ENCODE measurements around the gene LYRM2.
"Not testable (repeated sequence)": the region's sequence is repeated elsewhere in the genome, so short reads cannot be mapped to it uniquely, and the experiment has no call there.

LYRM2 gene

DNA sequence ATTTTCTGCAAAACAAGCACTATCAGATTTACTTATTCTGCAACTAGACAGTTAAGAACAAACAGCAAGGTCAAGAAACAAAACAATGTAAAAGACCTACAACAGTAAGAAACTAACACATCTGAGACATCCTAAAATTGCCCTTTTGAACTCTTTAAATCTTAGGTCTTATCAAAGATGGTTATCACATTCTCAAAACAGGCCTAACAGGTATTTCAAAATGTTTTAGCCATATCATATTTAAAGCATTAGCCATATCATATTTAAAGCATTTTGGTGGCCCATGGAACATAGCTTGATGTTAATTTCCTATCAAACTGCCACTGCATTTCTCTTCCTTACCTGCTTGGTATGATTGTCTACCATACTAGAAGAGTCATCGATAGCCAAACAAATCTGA, 11.1 kb upstream of the LYRM2 start:
- DNase-seq (ENCODE audit: low read depth): no peak
- TF ChIP-seq, protein P1, sequence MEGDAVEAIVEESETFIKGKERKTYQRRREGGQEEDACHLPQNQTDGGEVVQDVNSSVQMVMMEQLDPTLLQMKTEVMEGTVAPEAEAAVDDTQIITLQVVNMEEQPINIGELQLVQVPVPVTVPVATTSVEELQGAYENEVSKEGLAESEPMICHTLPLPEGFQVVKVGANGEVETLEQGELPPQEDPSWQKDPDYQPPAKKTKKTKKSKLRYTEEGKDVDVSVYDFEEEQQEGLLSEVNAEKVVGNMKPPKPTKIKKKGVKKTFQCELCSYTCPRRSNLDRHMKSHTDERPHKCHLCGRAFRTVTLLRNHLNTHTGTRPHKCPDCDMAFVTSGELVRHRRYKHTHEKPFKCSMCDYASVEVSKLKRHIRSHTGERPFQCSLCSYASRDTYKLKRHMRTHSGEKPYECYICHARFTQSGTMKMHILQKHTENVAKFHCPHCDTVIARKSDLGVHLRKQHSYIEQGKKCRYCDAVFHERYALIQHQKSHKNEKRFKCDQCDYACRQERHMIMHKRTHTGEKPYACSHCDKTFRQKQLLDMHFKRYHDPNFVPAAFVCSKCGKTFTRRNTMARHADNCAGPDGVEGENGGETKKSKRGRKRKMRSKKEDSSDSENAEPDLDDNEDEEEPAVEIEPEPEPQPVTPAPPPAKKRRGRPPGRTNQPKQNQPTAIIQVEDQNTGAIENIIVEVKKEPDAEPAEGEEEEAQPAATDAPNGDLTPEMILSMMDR (conservative IDR thresholded peaks at IDR 0.05; ENCODE audit: low read length): no peak
- H3K4me3 ChIP-seq (ENCODE audit: low read length): no peak overlapping the region

DNA sequence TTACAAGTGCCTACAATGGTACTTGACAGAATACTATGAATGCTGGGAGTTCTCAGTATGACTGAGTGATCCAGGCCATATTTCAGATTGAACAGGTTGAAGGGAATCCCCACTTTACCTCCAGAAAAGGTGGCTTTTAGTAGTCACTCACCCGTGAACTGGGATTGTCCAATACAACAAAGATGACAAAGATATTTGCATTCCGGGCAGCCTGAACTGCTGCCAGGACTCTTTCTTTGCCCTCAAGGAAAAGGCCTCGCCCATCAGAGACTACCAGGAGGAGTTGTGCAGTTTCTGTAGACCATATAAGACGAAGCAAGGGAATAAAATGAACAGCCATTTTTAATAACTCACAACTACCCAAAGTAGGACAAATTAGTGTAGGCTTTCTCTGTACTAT, 6.3 kb upstream of the LYRM2 start:
- no peak for DNase-seq (ENCODE audit: low read depth)
- H3K4me3 ChIP-seq (ENCODE audit: low read length): no peak overlapping the region
- TF ChIP-seq, protein P1 (conservative IDR thresholded peaks at IDR 0.05; ENCODE audit: low read length): no peak

DNA sequence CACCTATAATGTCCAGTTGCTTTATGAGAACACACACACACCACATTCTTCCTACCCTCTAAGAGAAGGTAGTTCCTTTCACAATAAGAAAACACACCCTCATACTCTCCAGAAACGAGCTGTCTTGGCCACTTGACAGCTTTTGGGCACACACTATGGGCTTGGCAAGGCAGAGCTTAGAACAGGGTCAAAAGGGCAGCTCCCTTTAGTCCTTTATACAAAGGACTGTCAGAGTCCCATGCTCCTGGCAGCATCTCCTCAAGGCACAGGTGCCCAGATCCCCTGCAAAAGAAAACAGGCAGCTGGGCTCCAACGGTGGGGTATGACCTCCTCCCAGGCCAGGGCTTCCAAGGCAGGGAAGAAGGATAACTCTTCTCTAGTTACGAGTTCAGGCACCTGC, 4.9 kb upstream of the LYRM2 start:
- no peak overlapping the region for H3K4me3 ChIP-seq (ENCODE audit: low read length)
- no peak for DNase-seq (ENCODE audit: low read depth)
- TF ChIP-seq, protein P1 (conservative IDR thresholded peaks at IDR 0.05; ENCODE audit: low read length): no peak

DNA sequence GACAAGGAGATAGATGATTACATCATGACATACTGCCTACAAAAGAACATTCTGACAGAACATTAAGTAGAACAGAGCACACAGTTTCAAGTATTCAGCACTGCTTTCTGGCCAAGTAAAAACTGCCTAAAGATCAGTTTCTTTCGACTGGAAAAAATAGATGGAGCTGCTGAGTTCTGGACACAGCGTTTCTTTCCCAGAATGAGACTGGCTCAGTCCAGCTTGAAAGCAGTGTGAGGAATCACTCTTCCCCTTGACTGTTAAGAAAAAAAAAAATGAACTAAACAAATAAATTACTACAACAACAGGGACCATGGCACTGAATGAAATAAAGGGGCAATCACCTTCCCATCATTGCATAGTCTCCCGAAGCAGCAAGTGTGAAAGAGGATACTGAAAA, 4.4 kb upstream of the LYRM2 start:
- TF ChIP-seq, protein P1 (conservative IDR thresholded peaks at IDR 0.05; ENCODE audit: low read length): no peak
- no peak for DNase-seq (ENCODE audit: low read depth)
- no peak overlapping the region for H3K4me3 ChIP-seq (ENCODE audit: low read length)

DNA sequence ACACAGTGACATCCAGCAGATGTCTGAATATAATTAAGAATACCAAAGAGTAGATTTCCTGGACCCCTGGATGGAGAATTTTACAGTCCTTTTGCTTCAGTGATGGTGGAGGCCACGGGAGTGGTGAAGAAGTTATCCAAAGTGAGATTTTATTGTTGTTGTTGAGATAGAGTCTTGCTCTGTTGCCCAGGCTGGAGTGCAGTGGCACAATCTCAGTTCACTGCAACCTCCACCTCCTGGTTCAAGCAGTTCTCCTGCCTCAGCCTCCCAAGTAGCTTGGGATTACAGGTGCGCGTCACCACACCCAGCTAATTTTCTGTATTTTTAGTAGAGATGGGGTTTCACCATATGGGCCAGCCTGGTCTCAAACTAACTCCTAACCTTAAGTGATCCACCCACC, 3.0 kb upstream of the LYRM2 start:
- not testable (repeated sequence) for DNase-seq (ENCODE audit: low read depth); H3K4me3 ChIP-seq (ENCODE audit: low read length)

DNA sequence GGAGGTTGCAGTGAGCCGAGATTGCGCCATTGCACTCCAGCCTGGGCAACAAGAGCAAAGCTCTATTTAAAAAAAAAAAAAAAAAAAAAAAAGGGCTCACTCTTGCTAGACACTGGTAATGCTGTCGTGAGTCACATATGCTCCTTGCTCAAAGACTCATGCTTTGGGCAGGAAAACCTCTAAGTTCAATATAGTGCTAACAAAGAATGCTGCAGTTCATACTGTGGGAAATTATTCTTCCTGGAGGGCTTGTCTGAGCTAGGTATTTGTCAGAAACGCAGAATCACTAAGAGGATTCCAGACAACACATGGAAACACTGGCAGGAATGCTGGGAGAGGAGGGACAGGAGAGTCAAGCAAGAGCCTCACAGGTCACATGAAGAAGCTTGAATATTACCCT, 2.3 kb upstream of the LYRM2 start:
- DNase-seq (ENCODE audit: low read depth): peak; percentile 40
- TF ChIP-seq, protein P1 (conservative IDR thresholded peaks at IDR 0.05; ENCODE audit: low read length): no peak
- H3K4me3 ChIP-seq (ENCODE audit: low read length): no peak overlapping the region

DNA sequence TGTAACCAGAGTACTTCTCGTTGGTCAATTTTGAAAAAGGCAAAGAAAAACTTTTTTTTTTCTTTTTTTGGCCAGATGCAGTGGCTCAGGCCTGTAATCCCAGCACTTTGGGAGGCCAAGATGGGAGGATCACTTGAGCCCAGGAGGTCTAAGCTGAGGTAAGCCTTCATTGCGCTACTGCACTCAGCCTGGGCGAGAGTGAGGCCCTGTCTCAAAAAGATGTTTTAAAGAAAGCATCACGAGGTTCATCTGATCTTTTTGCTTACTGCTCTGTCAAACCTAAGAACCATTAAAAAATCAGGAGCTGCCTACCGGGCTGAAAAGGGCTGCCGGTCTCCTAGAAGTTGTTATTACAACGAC, 607 bp downstream of the LYRM2 start:
- TF ChIP-seq, protein P1 (conservative IDR thresholded peaks at IDR 0.05; ENCODE audit: low read length): no peak

DNA sequence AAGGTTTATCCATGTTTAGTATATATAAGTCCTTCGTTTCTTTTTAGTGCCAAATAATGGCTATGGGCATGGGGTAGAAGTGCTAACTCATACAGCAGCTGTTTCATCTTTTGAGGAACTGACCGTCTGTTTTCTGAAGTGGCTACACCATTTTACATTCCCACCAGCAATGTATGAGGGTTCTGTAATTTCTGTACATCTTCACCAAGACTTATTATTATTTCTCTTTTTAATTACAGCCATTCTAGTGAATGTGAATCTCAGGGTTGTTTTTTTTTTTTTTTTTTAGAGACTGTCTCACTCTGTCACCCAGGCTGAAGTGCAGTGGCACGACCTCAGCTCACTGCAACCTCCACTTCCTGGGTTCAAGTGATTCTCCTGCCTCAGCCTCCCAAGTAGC, 2.1 kb downstream of the LYRM2 start:
- H3K4me3 ChIP-seq (ENCODE audit: low read length); DNase-seq (ENCODE audit: low read depth): not testable (repeated sequence)

More for the DNA sequence above, 607 bp downstream of the LYRM2 start:
- peak overlapping the region; percentile 91 for H3K4me3 ChIP-seq (ENCODE audit: low read length)
- DNase-seq (ENCODE audit: low read depth): no peak

All from AG10803 (cell line).